Natural killer cell (primary cell): ENCODE data around the gene OSTM1. TPM values are rescaled to one million over a fixed set of nuclear protein-coding genes. Genes with fewer than 3 reads are reported as not detected.
A peak's percentile ranks its signal among the peaks of the same experiment; 100 is the strongest.

Source experiments
- ATAC-seq, 3 donors: fragments of 150-1000 bp in 2 of 3; fragments of 200-7000 bp in 1 of 3; cut with Tn5 transposase; 1 replicate in 1 of 3; 2 replicates in 2 of 3; pipeline ENCODE4 v1.10.0; 2021; ENCODE audit warnings: mild to moderate bottlenecking in 2 of 3, moderate library complexity in 2 of 3
- DNase-seq, 2 donors: peaks; one replicate each; pipeline versions ENCODE4 v3.0.0 to v3.0.0-alpha.2; 2013 to 2021; ENCODE audit warnings: mixed read lengths in 1 of 2
- H3K27ac ChIP-seq: one replicate; pipeline ENCODE4 v1.5.1; 2013; ENCODE audit warnings: mild to moderate bottlenecking, low read length
- H3K27me3 ChIP-seq: one replicate; pipeline ENCODE4 v1.6.1; 2013; ENCODE audit warnings: low read length; ENCODE audit not compliant: control insufficient read depth, insufficient read depth
- H3K36me3 ChIP-seq: one replicate; pipeline ENCODE4 v1.6.1; 2013; ENCODE audit warnings: low read length; ENCODE audit not compliant: control insufficient read depth, insufficient read depth
- H3K4me1 ChIP-seq: one replicate; pipeline ENCODE4 v1.6.1; 2013; ENCODE audit warnings: low read length; ENCODE audit not compliant: control insufficient read depth, insufficient read depth
- H3K4me3 ChIP-seq: one replicate; pipeline ENCODE4 v1.5.1; 2013; ENCODE audit warnings: low read length
- H3K9me3 ChIP-seq: one replicate; pipeline ENCODE4 v1.6.1; 2013; ENCODE audit warnings: low read length; ENCODE audit not compliant: control insufficient read depth, insufficient read depth
- H3K27ac Mint-ChIP-seq, 2 donors: one replicate each; pipeline ENCODE4 v1.8.0; 2022; ENCODE audit warnings: mild to moderate bottlenecking in 2 of 2, mixed read lengths in 2 of 2, moderate library complexity in 1 of 2
- H3K27me3 Mint-ChIP-seq, 2 donors: one replicate each; pipeline ENCODE4 v1.8.0; 2022; ENCODE audit warnings: low read depth in 2 of 2, mixed read lengths in 2 of 2
- H3K36me3 Mint-ChIP-seq: one replicate; pipeline ENCODE4 v1.8.0; 2022; ENCODE audit warnings: mixed read lengths
- H3K4me1 Mint-ChIP-seq, 2 donors: one replicate each; pipeline ENCODE4 v1.8.0; 2022; ENCODE audit warnings: mixed read lengths in 2 of 2
- H3K4me3 Mint-ChIP-seq: one replicate; pipeline ENCODE4 v1.8.0; 2022; ENCODE audit warnings: mild to moderate bottlenecking, moderate library complexity, mixed read lengths
- H3K9me3 Mint-ChIP-seq, 2 donors: one replicate each; pipeline ENCODE4 v1.8.0; 2022; ENCODE audit warnings: mixed read lengths in 2 of 2
- CTCF ChIP-seq: fragments of 200-600 bp; IDR thresholded peaks from one replicate; pipeline ENCODE4 v1.8.0; 2022; ENCODE audit warnings: antibody characterized with exemption
- WGBS: methylation state at CpG from one replicate; pipeline ENCODE4 v1.1.7; 2013; ENCODE audit warnings: missing lambda C conversion rate; ENCODE audit not compliant: insufficient coverage; 5-methylcytosine and 5-hydroxymethylcytosine counted together
- intact Hi-C: fragments of 100-400 bp; cut with micrococcal nuclease; formaldehyde crosslinking; loops from one replicate; pipeline ENCODE4 v1.14.2; 2022
- total RNA-seq, 4 donors: library from RNA; stranded (reverse); fragments of 120-200 nt in 1 of 4; gene quantifications; one replicate each; pipeline versions ENCODE4 v1.2.3 to v1.2.4, GENCODE V29; 2013 to 2022

Gene OSTM1
- total RNA-seq, 3 donors from 2014 or later (not counting 1 experiment from before 2014, with no cell fraction given): 39.2 to 56.9 (median 49.1) TPM

- no peak for ATAC-seq
- no peak overlapping the region for H3K4me3 Mint-ChIP-seq
- DNase-seq: no peak
- no peaks in the 10 kb centered on the region for H3K27me3 ChIP-seq
- H3K27ac ChIP-seq: no peak overlapping the region
- no peak for TF ChIP-seq CTCF
- no peaks in the 10 kb centered on the region for H3K27me3 Mint-ChIP-seq
- intact Hi-C loops: loop anchor here (5.0 kb wide), 1 partner anchor 75 kb away; no protein-coding TSS in a partner anchor
- peaks cover 7% of the 10 kb centered on the region for H3K36me3 Mint-ChIP-seq
- no peaks in the 10 kb centered on the region for H3K9me3 Mint-ChIP-seq
- peaks cover 6 to 7% of the 10 kb centered on the region in 2 donors for H3K4me1 Mint-ChIP-seq
- WGBS: 94% methylated on average over 2 of the region's 2 CpGs
- H3K27ac Mint-ChIP-seq: no peak overlapping the region
- no peak overlapping the region for H3K4me3 ChIP-seq
- no peaks in the 10 kb centered on the region for H3K9me3 ChIP-seq
- no peaks in the 10 kb centered on the region for H3K4me1 ChIP-seq
- H3K36me3 ChIP-seq: peaks cover 29% of the 10 kb centered on the region
These were observed 21.8 kb downstream of the OSTM1 start for GRCh38 chr6:108052706-108053105.

- H3K4me3 ChIP-seq: no peak overlapping the region
- Mint-ChIP-seq H3K9me3 (no peaks in the 10 kb centered on the region), H3K4me1 (peaks cover 2 to 6% of the 10 kb centered on the region in 2 donors), H3K4me3 (no peak overlapping the region), H3K27ac (no peak overlapping the region), H3K36me3 (peaks cover 14% of the 10 kb centered on the region), H3K27me3 (no peaks in the 10 kb centered on the region)
- ATAC-seq (no peak), DNase-seq (no peak)
- H3K27me3 ChIP-seq: no peaks in the 10 kb centered on the region
- intact Hi-C loops: loop anchor here (5.0 kb wide), 1 partner anchor 74 kb away; no protein-coding TSS in a partner anchor
- H3K9me3 ChIP-seq: no peaks in the 10 kb centered on the region
- TF ChIP-seq CTCF: no peak
- no peak overlapping the region for H3K27ac ChIP-seq
- no peaks in the 10 kb centered on the region for H3K4me1 ChIP-seq
- peaks cover 34% of the 10 kb centered on the region for H3K36me3 ChIP-seq
These were observed 23.1 kb downstream of the OSTM1 start for GRCh38 chr6:108051481-108051880.

GRCh38 chr6:108039681-108040080 lies 34.9 kb downstream of the OSTM1 start:
- Histone ChIP-seq H3K27ac (no peak overlapping the region), H3K4me3 (no peak overlapping the region), H3K4me1 (peaks cover 7% of the 10 kb centered on the region), H3K27me3 (no peaks in the 10 kb centered on the region), H3K36me3 (peaks cover 42% of the 10 kb centered on the region), H3K9me3 (no peaks in the 10 kb centered on the region)
- peaks cover 17 to 23% of the 10 kb centered on the region in 2 donors for H3K4me1 Mint-ChIP-seq
- intact Hi-C loops: no loop called here
- no peaks in the 10 kb centered on the region for H3K27me3 Mint-ChIP-seq
- DNase-seq (no peak), ATAC-seq (no peak)
- H3K27ac Mint-ChIP-seq: no peak overlapping the region
- H3K9me3 Mint-ChIP-seq: no peaks in the 10 kb centered on the region
- WGBS: 100% methylated on average over 5 of the region's 8 CpGs
- no peak for TF ChIP-seq CTCF
- H3K4me3 Mint-ChIP-seq: no peak overlapping the region
- H3K36me3 Mint-ChIP-seq: peaks cover 11% of the 10 kb centered on the region

- peak overlapping the region; percentile 72 to 82 for H3K27ac Mint-ChIP-seq
- H3K4me3 Mint-ChIP-seq: peak overlapping the region; percentile 71
- peaks cover 7% of the 10 kb centered on the region for H3K4me1 ChIP-seq
- no peaks in the 10 kb centered on the region for H3K9me3 Mint-ChIP-seq
- no peak for TF ChIP-seq CTCF
- H3K27me3 Mint-ChIP-seq: no peaks in the 10 kb centered on the region
- no peak overlapping the region for H3K27ac ChIP-seq
- peaks cover 11% of the 10 kb centered on the region for H3K36me3 Mint-ChIP-seq
- H3K27me3 ChIP-seq: no peaks in the 10 kb centered on the region
- 36% methylated on average over 4 of the region's 4 CpGs for WGBS
- no peak overlapping the region for H3K4me3 ChIP-seq
- ATAC-seq (peak; percentile 41 to 80 (median 50)), DNase-seq (no peak)
- intact Hi-C loops: no loop called here
- H3K4me1 Mint-ChIP-seq: peaks cover 17 to 23% of the 10 kb centered on the region in 2 donors
- H3K9me3 ChIP-seq: no peaks in the 10 kb centered on the region
- H3K36me3 ChIP-seq: peaks cover 24% of the 10 kb centered on the region
These were observed 37.7 kb downstream of the OSTM1 start for GRCh38 chr6:108036884-108037283.
